Measurements from ENCODE around the gene SLC10A7.

GRCh38 chr4:146445198-146446150 lies 76.3 kb downstream of the SLC10A7 start:
- TF ChIP-seq CTCF (IDR thresholded peaks at IDR 0.05) (no peak), EZH2 (IDR thresholded peaks at IDR 0.05; ENCODE audit: borderline replicate concordance, insufficient read depth, low read depth, low read length, poor library complexity, severe bottlenecking) (no peak)

All from B cell (primary cell).